Transverse colon (tissue), 4 donors: ENCODE data around the gene ZNF334.

Source experiments
- POLR2AphosphoS5 ChIP-seq, 3 donors: sonication (generic); formaldehyde crosslinking; IDR thresholded peaks; one replicate each; pipeline ENCODE4 v1.6.1; 2016; ENCODE audit warnings: antibody characterized with exemption in 3 of 3
- TF ChIP-seq, protein P1 (sequence below), 5 experiments: fragments of 200-600 bp in 3 of 5; fragments of 450-650 bp in 2 of 5; sonication (generic) in 3 of 5; IDR thresholded peaks; 1 replicate in 2 of 5; 2 replicates in 3 of 5; pipeline ENCODE4 v1.5.1; 2016 to 2017; ENCODE audit warnings: antibody characterized with exemption in 5 of 5, inconsistent platforms in 3 of 5, mild to moderate bottlenecking in 2 of 5, moderate library complexity in 1 of 5

DNA sequence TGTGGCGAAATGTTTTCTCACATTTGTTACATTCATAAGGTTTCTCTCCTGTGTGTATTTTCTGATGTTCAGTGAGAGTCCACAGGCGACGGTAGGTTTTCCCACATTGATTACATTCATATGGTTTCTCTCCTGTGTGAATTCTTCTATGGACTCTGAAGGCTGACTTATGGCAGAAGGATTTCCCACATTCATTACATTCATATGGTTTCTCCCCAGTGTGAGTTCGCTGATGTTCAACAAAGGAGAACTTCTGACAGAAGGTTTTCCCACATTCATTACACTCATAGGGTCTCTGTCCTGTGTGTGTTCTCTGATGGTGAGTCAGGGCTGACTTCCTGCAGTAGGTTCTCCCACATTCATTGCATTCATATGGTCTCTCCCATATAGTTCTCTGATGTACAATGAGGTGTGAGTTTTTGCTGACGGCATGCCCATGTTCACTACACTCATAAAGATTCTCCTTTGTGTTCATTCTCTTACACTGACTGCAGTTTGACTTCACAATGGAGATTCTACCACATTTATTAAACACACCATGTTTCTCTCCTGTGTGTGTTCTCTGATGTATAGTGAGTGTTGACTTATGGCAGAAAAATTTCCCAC lies 11.9 kb downstream of the ZNF334 start:
- TF ChIP-seq, protein P1, sequence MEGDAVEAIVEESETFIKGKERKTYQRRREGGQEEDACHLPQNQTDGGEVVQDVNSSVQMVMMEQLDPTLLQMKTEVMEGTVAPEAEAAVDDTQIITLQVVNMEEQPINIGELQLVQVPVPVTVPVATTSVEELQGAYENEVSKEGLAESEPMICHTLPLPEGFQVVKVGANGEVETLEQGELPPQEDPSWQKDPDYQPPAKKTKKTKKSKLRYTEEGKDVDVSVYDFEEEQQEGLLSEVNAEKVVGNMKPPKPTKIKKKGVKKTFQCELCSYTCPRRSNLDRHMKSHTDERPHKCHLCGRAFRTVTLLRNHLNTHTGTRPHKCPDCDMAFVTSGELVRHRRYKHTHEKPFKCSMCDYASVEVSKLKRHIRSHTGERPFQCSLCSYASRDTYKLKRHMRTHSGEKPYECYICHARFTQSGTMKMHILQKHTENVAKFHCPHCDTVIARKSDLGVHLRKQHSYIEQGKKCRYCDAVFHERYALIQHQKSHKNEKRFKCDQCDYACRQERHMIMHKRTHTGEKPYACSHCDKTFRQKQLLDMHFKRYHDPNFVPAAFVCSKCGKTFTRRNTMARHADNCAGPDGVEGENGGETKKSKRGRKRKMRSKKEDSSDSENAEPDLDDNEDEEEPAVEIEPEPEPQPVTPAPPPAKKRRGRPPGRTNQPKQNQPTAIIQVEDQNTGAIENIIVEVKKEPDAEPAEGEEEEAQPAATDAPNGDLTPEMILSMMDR (IDR thresholded peaks at IDR 0.05): no peak
- TF ChIP-seq POLR2AphosphoS5 (IDR thresholded peaks at IDR 0.05): no peak
